HepG2 (cell line): ENCODE data around the gene MAP3K2. TPM values are rescaled to one million over a fixed set of nuclear protein-coding genes. Genes with fewer than 3 reads are reported as not detected.

Experiments
- AFF4 ChIP-seq: sonication (generic); formaldehyde crosslinking; IDR thresholded peaks from 2 replicates; pipeline ENCODE4 v1.4.0; 2020; ENCODE audit warnings: missing genetic modification reagents
- ATF7 ChIP-seq, 2 experiments: fragments of 450-650 bp in 1 of 2; sonication (generic) in 1 of 2; formaldehyde crosslinking in 1 of 2; IDR thresholded peaks; 2 replicates each; pipeline versions ENCODE4 v1.4.0 to v1.6.1; 2016 to 2020; ENCODE audit warnings: antibody characterized with exemption in 1 of 2, mild to moderate bottlenecking in 1 of 2, missing genetic modification reagents in 1 of 2
- CC2D1A ChIP-seq: sonication (generic); formaldehyde crosslinking; IDR thresholded peaks from 2 replicates; pipeline ENCODE4 v1.8.1; 2023; ENCODE audit warnings: mild to moderate bottlenecking, missing genetic modification reagents
- CSRNP1 ChIP-seq: sonication (generic); formaldehyde crosslinking; IDR thresholded peaks from 2 replicates; pipeline ENCODE4 v1.8.1; 2023; ENCODE audit warnings: mild to moderate bottlenecking, missing genetic modification reagents
- FOXO1 ChIP-seq: sonication (generic); formaldehyde crosslinking; IDR thresholded peaks from 2 replicates; pipeline ENCODE4 v1.4.0; 2020; ENCODE audit warnings: missing genetic modification reagents
- PRDM4 ChIP-seq: sonication (generic); formaldehyde crosslinking; IDR thresholded peaks from 2 replicates; pipeline ENCODE4 v1.9.0; 2021; ENCODE audit warnings: missing genetic modification reagents, borderline replicate concordance
- ZNF431 ChIP-seq: sonication (generic); formaldehyde crosslinking; IDR thresholded peaks from 2 replicates; pipeline ENCODE4 v1.9.0; 2022; ENCODE audit warnings: missing genetic modification reagents, low read depth, mild to moderate bottlenecking, borderline replicate concordance
- ZNF512B ChIP-seq: sonication (generic); formaldehyde crosslinking; IDR thresholded peaks from 2 replicates; pipeline ENCODE4 v1.5.1; 2020; ENCODE audit warnings: missing genetic modification reagents, mild to moderate bottlenecking, borderline replicate concordance
- ZNF513 ChIP-seq: sonication (generic); formaldehyde crosslinking; conservative IDR thresholded peaks from 2 replicates; pipeline ENCODE4 v1.5.0; 2020; ENCODE audit warnings: missing genetic modification reagents
- ZNF639 ChIP-seq: conservative IDR thresholded peaks from 2 replicates; pipeline ENCODE4 v1.6.1; 2018; ENCODE audit warnings: missing genetic modification reagents
- ZNF878 ChIP-seq: sonication (generic); formaldehyde crosslinking; IDR thresholded peaks from 2 replicates; pipeline ENCODE4 v1.8.1; 2023; ENCODE audit warnings: mild to moderate bottlenecking, missing genetic modification reagents, moderate library complexity
- polyA plus RNA-seq, 8 experiments: library from polyadenylated mRNA; depleted of rRNA in 3 of 8; stranded (reverse) in 7 of 8; unstranded in 1 of 8; fragments of >200 nt; fragmentation: Illumina TruSeq in 4 of 8; extraction: Trizol in 4 of 8; gene quantifications; 2 replicates each; pipeline versions ENCODE4 v1.2.1 to v1.2.3, GENCODE V29; 2011 to 2016; ENCODE audit warnings: low read depth in 4 of 8, missing spikeins in 1 of 8, mixed read lengths in 1 of 8; ENCODE audit not compliant: insufficient read depth in 1 of 8
- total RNA-seq, 5 experiments: library from RNA; depleted of rRNA; stranded (reverse); fragments of >200 nt; fragmentation: Illumina TruSeq; extraction: Trizol; gene quantifications; 2 replicates each; pipeline ENCODE4 v1.2.3, GENCODE V29; 2016; ENCODE audit warnings: low read depth in 1 of 5

MAP3K2 gene
- total and polyA plus RNA-seq, 2 of the 13 experiments (the other 11 are each of a cell fraction or from before 2014, with no cell fraction given): 12.2 to 37.2 TPM

GRCh38 chr2:127410871-127411652 is 23.3 kb upstream of the MAP3K2 start (continued):
- no peak for TF ChIP-seq ZNF512B
- TF ChIP-seq CSRNP1 (CRISPR knock-in tag): no peak
- TF ChIP-seq FOXO1 (CRISPR knock-in tag): no peak
- TF ChIP-seq ZNF513: no peak
- no peak for TF ChIP-seq ZNF878 (CRISPR knock-in tag)
- TF ChIP-seq ZNF431 (CRISPR knock-in tag): no peak
- TF ChIP-seq AFF4: no peak
- TF ChIP-seq PRDM4 (CRISPR knock-in tag): no peak
- TF ChIP-seq ZNF639 (CRISPR knock-in tag): no peak
- no peak for TF ChIP-seq CC2D1A (CRISPR knock-in tag)
- no peak for TF ChIP-seq ATF7 (IDR thresholded peaks at IDR 0.05)
- TF ChIP-seq ATF7 (CRISPR knock-in tag; IDR thresholded peaks at IDR 0.05): no peak
